Lower leg skin (tissue), 3 donors: Measurements from ENCODE around the gene PRSS36.

Experiments used
- CTCF ChIP-seq, 3 donors: fragments of 450-650 bp; IDR thresholded peaks; one replicate each; pipeline ENCODE4 v1.5.1; 2016; ENCODE audit warnings: antibody characterized with exemption in 3 of 3, mild to moderate bottlenecking in 3 of 3, moderate library complexity in 2 of 3
- POLR2A ChIP-seq, 2 donors: fragments of 450-650 bp; IDR thresholded peaks; one replicate each; pipeline ENCODE4 v1.6.1; 2016 to 2017; ENCODE audit warnings: antibody characterized with exemption in 2 of 2, mild to moderate bottlenecking in 1 of 2, moderate library complexity in 1 of 2

GRCh38 chr16:31112711-31113110 is 37.2 kb downstream of the PRSS36 start:
- TF ChIP-seq POLR2A (IDR thresholded peaks at IDR 0.05) = no peak
- TF ChIP-seq CTCF (IDR thresholded peaks at IDR 0.05) = no peak
